Right lobe of liver (tissue), 6 donors: ENCODE results near the gene MAPRE2. TPM values are rescaled to one million over a fixed set of nuclear protein-coding genes. Genes with fewer than 3 reads are reported as not detected.

ENCODE experiments used
- ATAC-seq, 4 donors: fragments of 200-7000 bp; cut with Tn5 transposase; one replicate each; pipeline ENCODE4 v1.9.1; 2020; ENCODE audit warnings: mild to moderate bottlenecking in 4 of 4, moderate library complexity in 4 of 4
- DNase-seq, 3 donors: peaks; one replicate each; pipeline ENCODE4 v3.0.0-alpha.2; 2020
- H3K27ac ChIP-seq, 3 donors: fragments of 200-600 bp; one replicate each; pipeline ENCODE4 v1.8.0; 2022
- H3K27me3 ChIP-seq, 2 donors: fragments of 200-600 bp; one replicate each; pipeline ENCODE4 v1.8.0; 2022
- H3K36me3 ChIP-seq, 4 donors: fragments of 200-600 bp; sonication (generic) in 1 of 4; one replicate each; pipeline versions ENCODE4 v1.5.1 to v1.8.0; 2017 to 2022; ENCODE audit warnings: control low read depth in 1 of 4
- H3K4me1 ChIP-seq, 4 donors: fragments of 200-600 bp; sonication (generic) in 1 of 4; one replicate each; pipeline versions ENCODE4 v1.5.1 to v1.8.0; 2017 to 2022; ENCODE audit warnings: control low read depth in 1 of 4
- H3K4me3 ChIP-seq, 3 donors: fragments of 200-600 bp; one replicate each; pipeline ENCODE4 v1.8.0; 2022
- H3K9me3 ChIP-seq, 4 donors: fragments of 200-600 bp; sonication (generic) in 1 of 4; one replicate each; pipeline versions ENCODE4 v1.5.1 to v1.8.0; 2017 to 2022; ENCODE audit warnings: control low read depth in 1 of 4
- POLR2A ChIP-seq: fragments of 450-650 bp; IDR thresholded peaks from one replicate; pipeline ENCODE4 v1.6.1; 2017; ENCODE audit warnings: antibody characterized with exemption, mild to moderate bottlenecking
- WGBS: methylation state at CpG from one replicate; pipeline ENCODE4 v1.1.6; 2018; ENCODE audit warnings: low coverage, low lambda C conversion rate; ENCODE audit not compliant: insufficient coverage; ENCODE audit errors: missing lambda C conversion rate; 5-methylcytosine and 5-hydroxymethylcytosine counted together
- intact Hi-C, 2 donors: fragments of 100-400 bp; cut with DNase I; formaldehyde crosslinking; loops; one replicate each; pipeline versions ENCODE4 v1.11.2 to v1.14.1; 2022
- total RNA-seq, 6 experiments: library from RNA; depleted of rRNA in 2 of 6; stranded (reverse); fragments of >200 nt in 2 of 6; fragmentation: NEBNext Ultra II Directional in 3 of 6; extraction: Animal tissue kit (Norgen Biotek cat#: 25700) in 3 of 6; gene quantifications; one replicate each; pipeline versions ENCODE4 v1.1.0 to v1.2.4, GENCODE V29; 2016 to 2023
- TF ChIP-seq, protein P1 (sequence below), 4 donors: fragments of 200-600 bp in 3 of 4; fragments of 450-650 bp in 1 of 4; IDR thresholded peaks; one replicate each; pipeline versions ENCODE4 v1.5.1 to v1.8.0; 2016 to 2022; ENCODE audit warnings: antibody characterized with exemption in 4 of 4, mild to moderate bottlenecking in 2 of 4
- donor health status: DM: no; HTN: yes; CAD: no.
- donor health status: DM: no; HTN: no; CAD: no.
- donor health status: DM: no; HTN: no; CAD: no.
- donor health status: DM: no; HTN: yes; CAD: no.
- donor health status: DM: no; HTN: yes; CAD: no.

MAPRE2 gene
- total RNA-seq, 6 experiments from 2014 or later: 17.0 to 25.9 (median 21.5) TPM

- no peak overlapping the region for H3K27ac ChIP-seq
- TF ChIP-seq, protein P1, sequence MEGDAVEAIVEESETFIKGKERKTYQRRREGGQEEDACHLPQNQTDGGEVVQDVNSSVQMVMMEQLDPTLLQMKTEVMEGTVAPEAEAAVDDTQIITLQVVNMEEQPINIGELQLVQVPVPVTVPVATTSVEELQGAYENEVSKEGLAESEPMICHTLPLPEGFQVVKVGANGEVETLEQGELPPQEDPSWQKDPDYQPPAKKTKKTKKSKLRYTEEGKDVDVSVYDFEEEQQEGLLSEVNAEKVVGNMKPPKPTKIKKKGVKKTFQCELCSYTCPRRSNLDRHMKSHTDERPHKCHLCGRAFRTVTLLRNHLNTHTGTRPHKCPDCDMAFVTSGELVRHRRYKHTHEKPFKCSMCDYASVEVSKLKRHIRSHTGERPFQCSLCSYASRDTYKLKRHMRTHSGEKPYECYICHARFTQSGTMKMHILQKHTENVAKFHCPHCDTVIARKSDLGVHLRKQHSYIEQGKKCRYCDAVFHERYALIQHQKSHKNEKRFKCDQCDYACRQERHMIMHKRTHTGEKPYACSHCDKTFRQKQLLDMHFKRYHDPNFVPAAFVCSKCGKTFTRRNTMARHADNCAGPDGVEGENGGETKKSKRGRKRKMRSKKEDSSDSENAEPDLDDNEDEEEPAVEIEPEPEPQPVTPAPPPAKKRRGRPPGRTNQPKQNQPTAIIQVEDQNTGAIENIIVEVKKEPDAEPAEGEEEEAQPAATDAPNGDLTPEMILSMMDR (IDR thresholded peaks at IDR 0.05): no peak
- TF ChIP-seq POLR2A: no peak
- no peaks in the 10 kb centered on the region for H3K27me3 ChIP-seq
- ATAC-seq (no peak), DNase-seq (no peak)
- no peaks in the 10 kb centered on the region for H3K9me3 ChIP-seq
- WGBS: 94% methylated on average over 2 of the region's 4 CpGs
- H3K36me3 ChIP-seq: no peaks in the 10 kb centered on the region
- intact Hi-C loops: no loop called here
- no peak overlapping the region for H3K4me3 ChIP-seq
- peaks cover 0 to 35% (median 14%) of the 10 kb centered on the region in 4 donors for H3K4me1 ChIP-seq
Measured at GRCh38 chr18:35063875-35064690, 22.9 kb downstream of the MAPRE2 start.

GRCh38 chr18:35067454-35067853 is 26.2 kb downstream of the MAPRE2 start:
- DNase-seq: no peak
- Histone ChIP-seq H3K27me3 (no peaks in the 10 kb centered on the region), H3K4me3 (no peak overlapping the region), H3K27ac (no peak overlapping the region), H3K4me1 (peaks cover 0 to 7% (median 0%) of the 10 kb centered on the region in 4 donors), H3K9me3 (no peaks in the 10 kb centered on the region), H3K36me3 (no peaks in the 10 kb centered on the region)
- ATAC-seq: no peak
- intact Hi-C loops: no loop called here
- TF ChIP-seq, protein P1 (IDR thresholded peaks at IDR 0.05): no peak
- TF ChIP-seq POLR2A: no peak
- 55% methylated on average over 4 of the region's 4 CpGs for WGBS

GRCh38 chr18:35071819-35072247 is 30.6 kb downstream of the MAPRE2 start:
- Histone ChIP-seq H3K4me3 (no peak overlapping the region), H3K9me3 (no peaks in the 10 kb centered on the region), H3K27me3 (no peaks in the 10 kb centered on the region), H3K27ac (peak overlapping the region in 1 of 3 donors; percentile 5), H3K4me1 (peaks cover 0 to 2% (median 0%) of the 10 kb centered on the region in 4 donors), H3K36me3 (no peaks in the 10 kb centered on the region)
- ATAC-seq: peak in 2 of 4 donors; percentile 36 to 48
- 46% methylated on average over 3 of the region's 3 CpGs for WGBS
- TF ChIP-seq POLR2A: no peak
- TF ChIP-seq, protein P1 (IDR thresholded peaks at IDR 0.05): no peak
- DNase-seq: no peak
- intact Hi-C loops: no loop called here

GRCh38 chr18:35072616-35073015 is 31.4 kb downstream of the MAPRE2 start:
- H3K9me3 ChIP-seq: no peaks in the 10 kb centered on the region
- no peaks in the 10 kb centered on the region for H3K4me1 ChIP-seq
- H3K36me3 ChIP-seq: no peaks in the 10 kb centered on the region
- no peak for ATAC-seq
- intact Hi-C loops: no loop called here
- H3K4me3 ChIP-seq: no peak overlapping the region
- H3K27ac ChIP-seq: no peak overlapping the region
- 61% methylated on average over 2 of the region's 2 CpGs for WGBS
- DNase-seq: no peak
- H3K27me3 ChIP-seq: no peaks in the 10 kb centered on the region
- TF ChIP-seq, protein P1 (IDR thresholded peaks at IDR 0.05): no peak
- no peak for TF ChIP-seq POLR2A
